GM12878 (cell line): ENCODE results near the gene MAGI2. TPM values are rescaled to one million over a fixed set of nuclear protein-coding genes. Genes with fewer than 3 reads are reported as not detected.

ENCODE experiments used
- ATAC-seq: fragments of 200-7000 bp; cut with Tn5 transposase; 3 replicates; pipeline ENCODE4 v1.9.1; 2020; ENCODE audit warnings: mild to moderate bottlenecking, moderate library complexity
- BruUV-seq: library from RNA; stranded (reverse); fragments of 400-500 nt; replicated peaks from 2 replicates; lab custom pipeline; 2021; lab: Mats Ljungman, UMichigan
- CTCF ChIA-PET: fragments of 300-600 bp; sonication (Branson Sonifier 250); formaldehyde crosslinking; extraction: SDS; loops from one replicate; lab custom pipeline; 2021; ENCODE audit warnings: inconsistent platforms; lab: Yijun Ruan, JAX
- POLR2A ChIA-PET: fragments of 350-600 bp; formaldehyde crosslinking; extraction: SDS; loops from one replicate; lab custom pipeline; 2021; ENCODE audit warnings: inconsistent platforms; lab: Charles Lee
- RAD21 ChIA-PET: fragments of 300-600 bp; sonication (Branson Sonifier 250); formaldehyde crosslinking; loops from one replicate; lab custom pipeline; 2023; ENCODE audit warnings: antibody characterized with exemption; ENCODE audit not compliant: unreplicated experiment; lab: Charles Lee
- SMC1A ChIA-PET: fragments of 300-600 bp; sonication (Branson Sonifier 250); formaldehyde crosslinking; loops from one replicate; lab custom pipeline; 2023; ENCODE audit not compliant: unreplicated experiment, uncharacterized antibody; lab: Charles Lee
- DNase-seq: peaks from one replicate; pipeline ENCODE4 v3.0.0-alpha.2; 2011; ENCODE audit warnings: low read depth, low spot score
- FAIRE-seq: peaks from 3 replicates; lab custom pipeline; 2011; peaks lifted over from hg19 to GRCh38; lab: Jason Lieb, UNC
- H2AFZ ChIP-seq: 2 replicates; pipeline ENCODE4 v1.6.0; 2011; ENCODE audit warnings: low read depth, low read length, control low read depth; ENCODE audit not compliant: control insufficient read depth
- H3K27ac ChIP-seq: 2 replicates; pipeline ENCODE4 v1.5.1; 2011; ENCODE audit warnings: control low read depth; ENCODE audit not compliant: control insufficient read depth, insufficient read depth
- H3K27me3 ChIP-seq, 2 experiments: replicated peaks in 1 of 2; 2 replicates each; pipeline versions ENCODE4 v1.6.0 to v1.6.1; 2011; ENCODE audit warnings: low read length in 1 of 2; ENCODE audit not compliant: control insufficient read depth in 2 of 2, insufficient read depth in 2 of 2
- H3K36me3 ChIP-seq, 2 experiments: 2 replicates each; pipeline ENCODE4 v1.5.1; 2011; ENCODE audit warnings: low read length in 1 of 2; ENCODE audit not compliant: control insufficient read depth in 2 of 2, insufficient read depth in 2 of 2
- H3K4me1 ChIP-seq: 2 replicates; pipeline ENCODE4 v1.6.1; 2011; ENCODE audit warnings: mild to moderate bottlenecking, low read length, moderate library complexity, mixed read lengths; ENCODE audit not compliant: control insufficient read depth, insufficient read depth
- H3K4me2 ChIP-seq: 2 replicates; pipeline ENCODE4 v1.6.0; 2011; ENCODE audit warnings: control low read depth; ENCODE audit not compliant: control insufficient read depth, insufficient read depth
- H3K4me3 ChIP-seq: fragments of 200-600 bp; sonication (generic); 2 replicates; pipeline ENCODE4 v1.5.1; 2016
- H3K79me2 ChIP-seq: 2 replicates; pipeline ENCODE4 v1.6.0; 2011; ENCODE audit warnings: low read length; ENCODE audit not compliant: control insufficient read depth, insufficient read depth
- H3K9ac ChIP-seq: 2 replicates; pipeline ENCODE4 v1.8.0; 2011; ENCODE audit warnings: low read length, control low read depth, mixed read lengths; ENCODE audit not compliant: control insufficient read depth, insufficient read depth
- H3K9me3 ChIP-seq: replicated peaks from 3 replicates; pipeline ENCODE4 v1.5.1; 2011; ENCODE audit warnings: mild to moderate bottlenecking, low read length; ENCODE audit not compliant: control insufficient read depth, insufficient read depth
- H4K20me1 ChIP-seq: 2 replicates; pipeline ENCODE4 v1.6.0; 2011; ENCODE audit not compliant: control insufficient read depth, insufficient read depth
- CEBPB ChIP-seq, 2 experiments: fragments of 150-350 bp in 1 of 2; IDR thresholded peaks; 2 replicates each; pipeline ENCODE4 v1.6.1; 2012 to 2014; ENCODE audit warnings: low read depth in 2 of 2, low read length in 2 of 2, borderline replicate concordance in 1 of 2, inconsistent platforms in 1 of 2
- CHD4 ChIP-seq: fragments of 200-600 bp; sonication (generic); IDR thresholded peaks from 2 replicates; pipeline ENCODE4 v1.6.1; 2016; ENCODE audit warnings: mild to moderate bottlenecking
- FOS ChIP-seq: IDR thresholded peaks from 3 replicates; pipeline ENCODE4 v1.6.1; 2011; ENCODE audit warnings: borderline replicate concordance; ENCODE audit not compliant: insufficient read length; ENCODE audit errors: extremely low read depth
- MTA2 ChIP-seq: fragments of 450-650 bp; IDR thresholded peaks from 2 replicates; pipeline ENCODE4 v1.6.1; 2016; ENCODE audit warnings: low read depth, mild to moderate bottlenecking, moderate library complexity
- NRF1 ChIP-seq: conservative IDR thresholded peaks from 2 replicates; pipeline ENCODE4 v1.6.1; 2011; ENCODE audit warnings: mild to moderate bottlenecking, low read depth, low read length, improper control_type of control experiment
- SIN3A ChIP-seq: IDR thresholded peaks from 2 replicates; pipeline ENCODE4 v1.6.1; 2012; ENCODE audit warnings: low read depth, low read length, improper control_type of control experiment
- SUZ12 ChIP-seq: fragments of 200-600 bp; sonication (generic); IDR thresholded peaks from one replicate; pipeline ENCODE4 v1.6.1; 2018; ENCODE audit warnings: antibody characterized with exemption, mild to moderate bottlenecking; ENCODE audit not compliant: unreplicated experiment
- TARDBP ChIP-seq: IDR thresholded peaks from 2 replicates; pipeline ENCODE4 v1.6.1; 2016; ENCODE audit warnings: borderline replicate concordance
- ZBED1 ChIP-seq: IDR thresholded peaks from 2 replicates; pipeline ENCODE4 v1.6.1; 2016; ENCODE audit warnings: borderline replicate concordance
- in situ Hi-C: fragments of 300-500 bp; cut with MboI; formaldehyde crosslinking; loops from 9 replicates; pipeline ENCODE4 v1.14.3; 2018; ENCODE audit warnings: mixed read lengths
- intact Hi-C: fragments of 100-400 bp; cut with micrococcal nuclease; formaldehyde crosslinking; loops from one replicate; pipeline ENCODE4 v1.14.2; 2022; ENCODE audit not compliant: unreplicated experiment
- polyA plus RNA-seq, 11 experiments: library from polyadenylated mRNA; depleted of rRNA in 4 of 11; unstranded in 6 of 11; stranded (reverse) in 5 of 11; fragments of >200 nt; fragmentation: Nextera tagmentation in 4 of 11; fragmentation: Illumina TruSeq in 1 of 11; extraction: Ambion mirVana in 4 of 11; extraction: Trizol in 1 of 11; gene quantifications; 1 replicate in 1 of 11; 2 replicates in 10 of 11; pipeline versions ENCODE4 v1.2.1 to v1.2.3, GENCODE V29; 2011 to 2016; ENCODE audit warnings: inconsistent platforms in 2 of 11, missing spikeins in 2 of 11, low read depth in 1 of 11
- total RNA-seq, 4 experiments: library from RNA; depleted of rRNA in 3 of 4; stranded (reverse); fragments of >200 nt in 3 of 4; fragmentation: Illumina TruSeq in 1 of 4; extraction: Trizol in 1 of 4; gene quantifications; 2 replicates each; pipeline versions ENCODE4 v1.2.1 to v1.2.3, GENCODE V29; 2013 to 2021
- TF ChIP-seq, protein P1 (sequence below): fragments of 450-650 bp; IDR thresholded peaks from 2 replicates; pipeline ENCODE4 v1.6.1; 2018; ENCODE audit warnings: borderline replicate concordance, mild to moderate bottlenecking; ENCODE audit not compliant: partially characterized antibody
- TF ChIP-seq, protein P2 (sequence below): fragments of 450-650 bp; IDR thresholded peaks from 2 replicates; pipeline ENCODE4 v1.6.1; 2016; ENCODE audit warnings: mild to moderate bottlenecking

Gene MAGI2
- total and polyA plus RNA-seq, 10 of the 15 experiments (the other 5 are each of a cell fraction or from before 2014, with no cell fraction given) = 0.01 to 0.31 (median 0.05) TPM; not detected in 2

- no peaks in the 10 kb centered on the region for H3K36me3 ChIP-seq
- no peak overlapping the region for H3K4me2 ChIP-seq
- POLR2A ChIA-PET = no interaction called here
- CTCF ChIA-PET = no interaction called here
- no TSS peak for BruUV-seq
- no peaks in the 10 kb centered on the region for H3K9me3 ChIP-seq
- FAIRE-seq = no peak
- no peak overlapping the region for H3K27ac ChIP-seq
- intact Hi-C loops = no loop called here
- no peak for DNase-seq
- no peaks in the 10 kb centered on the region for H3K4me1 ChIP-seq
- no peak overlapping the region for H3K9ac ChIP-seq
- RAD21 ChIA-PET = no interaction called here
- in situ Hi-C loops = no loop called here
- no peak for ATAC-seq
- SMC1A ChIA-PET = no interaction called here
- TF ChIP-seq SUZ12 (no peak), CHD4 (no peak), FOS (no peak), ZBED1 (no peak), CEBPB (IDR thresholded peaks at IDR 0.05; ENCODE audit: borderline replicate concordance in 1 of 2, low read depth in 2 of 2, low read length in 2 of 2) (no peak), TARDBP (no peak), MTA2 (no peak), SIN3A (no peak), NRF1 (no peak)
- TF ChIP-seq, protein P1, sequence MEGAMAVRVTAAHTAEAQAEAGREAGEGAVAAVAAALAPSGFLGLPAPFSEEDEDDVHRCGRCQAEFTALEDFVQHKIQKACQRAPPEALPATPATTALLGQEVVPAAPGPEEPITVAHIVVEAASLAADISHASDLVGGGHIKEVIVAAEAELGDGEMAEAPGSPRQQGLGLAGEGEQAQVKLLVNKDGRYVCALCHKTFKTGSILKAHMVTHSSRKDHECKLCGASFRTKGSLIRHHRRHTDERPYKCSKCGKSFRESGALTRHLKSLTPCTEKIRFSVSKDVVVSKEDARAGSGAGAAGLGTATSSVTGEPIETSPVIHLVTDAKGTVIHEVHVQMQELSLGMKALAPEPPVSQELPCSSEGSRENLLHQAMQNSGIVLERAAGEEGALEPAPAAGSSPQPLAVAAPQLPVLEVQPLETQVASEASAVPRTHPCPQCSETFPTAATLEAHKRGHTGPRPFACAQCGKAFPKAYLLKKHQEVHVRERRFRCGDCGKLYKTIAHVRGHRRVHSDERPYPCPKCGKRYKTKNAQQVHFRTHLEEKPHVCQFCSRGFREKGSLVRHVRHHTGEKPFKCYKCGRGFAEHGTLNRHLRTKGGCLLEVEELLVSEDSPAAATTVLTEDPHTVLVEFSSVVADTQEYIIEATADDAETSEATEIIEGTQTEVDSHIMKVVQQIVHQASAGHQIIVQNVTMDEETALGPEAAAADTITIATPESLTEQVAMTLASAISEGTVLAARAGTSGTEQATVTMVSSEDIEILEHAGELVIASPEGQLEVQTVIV = no peak
- TF ChIP-seq, protein P2, sequence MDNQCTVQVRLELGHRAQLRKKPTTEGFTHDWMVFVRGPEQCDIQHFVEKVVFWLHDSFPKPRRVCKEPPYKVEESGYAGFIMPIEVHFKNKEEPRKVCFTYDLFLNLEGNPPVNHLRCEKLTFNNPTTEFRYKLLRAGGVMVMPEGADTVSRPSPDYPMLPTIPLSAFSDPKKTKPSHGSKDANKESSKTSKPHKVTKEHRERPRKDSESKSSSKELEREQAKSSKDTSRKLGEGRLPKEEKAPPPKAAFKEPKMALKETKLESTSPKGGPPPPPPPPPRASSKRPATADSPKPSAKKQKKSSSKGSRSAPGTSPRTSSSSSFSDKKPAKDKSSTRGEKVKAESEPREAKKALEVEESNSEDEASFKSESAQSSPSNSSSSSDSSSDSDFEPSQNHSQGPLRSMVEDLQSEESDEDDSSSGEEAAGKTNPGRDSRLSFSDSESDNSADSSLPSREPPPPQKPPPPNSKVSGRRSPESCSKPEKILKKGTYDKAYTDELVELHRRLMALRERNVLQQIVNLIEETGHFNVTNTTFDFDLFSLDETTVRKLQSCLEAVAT = no peak
- no peak overlapping the region for H3K4me3 ChIP-seq
- H3K27me3 ChIP-seq = no peaks in the 10 kb centered on the region; a peak in 1 of 4 replicates
- H2AFZ ChIP-seq = no peak overlapping the region
- H4K20me1 ChIP-seq = no peaks in the 10 kb centered on the region
- no peaks in the 10 kb centered on the region for H3K79me2 ChIP-seq
These were observed 1337.6 kb downstream of the MAGI2 start for GRCh38 chr7:78115876-78116275.
